Right cardiac atrium (tissue), 5 donors: ENCODE measurements around the gene RAB39B. TPM values are rescaled to one million over a fixed set of nuclear protein-coding genes. Genes with fewer than 3 reads are reported as not detected.

Experiments
- ATAC-seq, 2 donors: fragments of 200-7000 bp; cut with Tn5 transposase; one replicate each; pipeline versions ENCODE4 v1.8.0 to v1.9.1; 2020; ENCODE audit warnings: moderate library complexity in 2 of 2, mild to moderate bottlenecking in 1 of 2
- DNase-seq, 3 donors: peaks; one replicate each; pipeline ENCODE4 v3.0.0-alpha.2; 2020
- H3K27ac ChIP-seq: one replicate; pipeline ENCODE4 v1.5.1; 2013; ENCODE audit warnings: mild to moderate bottlenecking, low read length, control low read depth, moderate library complexity
- H3K27me3 ChIP-seq: one replicate; pipeline ENCODE4 v1.6.1; 2013; ENCODE audit not compliant: control insufficient read depth, insufficient read depth
- H3K4me1 ChIP-seq: one replicate; pipeline ENCODE4 v1.6.1; 2013; ENCODE audit warnings: low read length; ENCODE audit not compliant: control insufficient read depth, insufficient read depth
- H3K4me3 ChIP-seq: one replicate; pipeline ENCODE4 v1.5.1; 2013; ENCODE audit warnings: low read length, control low read depth
- H3K9me3 ChIP-seq: one replicate; pipeline ENCODE4 v1.6.1; 2013; ENCODE audit warnings: low read length; ENCODE audit not compliant: control insufficient read depth
- WGBS: extraction: QIAGEN DNeasy Blood & Tissue Kit; methylation state at CpG from one replicate; pipeline ENCODE4 v1.1.7; 2013; 5-methylcytosine and 5-hydroxymethylcytosine counted together
- intact Hi-C, 4 donors: fragments of 100-400 bp; cut with DNase I; formaldehyde crosslinking; loops; one replicate each; pipeline versions ENCODE4 v1.11.0 to v1.14.0; 2022 to 2023
- polyA plus RNA-seq: library from polyadenylated mRNA; stranded (reverse); fragments of 200-250 nt; gene quantifications from one replicate; pipeline ENCODE4 v1.2.3, GENCODE V29; 2013
- total RNA-seq, 4 donors: library from RNA; stranded (reverse); fragmentation: NEBNext Ultra II Directional; extraction: Animal tissue kit (Norgen Biotek cat#: 25700); gene quantifications; one replicate each; pipeline ENCODE4 v1.2.1, GENCODE V29; 2021
- donor health status: healthy with polysubstance abuse.
- donor health status: DM: no; HTN: yes; CAD: no.
- donor health status: DM: no; HTN: no; CAD: no.
- donor health status: DM: no; HTN: yes; CAD: no; lungs with severe emphysema.
- donor health status: DM: yes; HTN: yes; CAD: no.

RAB39B gene
- total and polyA plus RNA-seq, 5 donors = 0.31 to 2.2 (median 0.63) TPM

GRCh38 chrX:155215443-155216178, 48.7 kb downstream of the RAB39B start:
- H3K9me3 ChIP-seq = no peaks in the 10 kb centered on the region
- 38% methylated on average over 15 of the region's 15 CpGs for WGBS
- ATAC-seq = peak; percentile 38 to 54
- no peaks in the 10 kb centered on the region for H3K4me1 ChIP-seq
- no peaks in the 10 kb centered on the region for H3K27me3 ChIP-seq
- DNase-seq = no peak
- intact Hi-C loops = no loop called here
- peak overlapping the region; percentile 98 for H3K27ac ChIP-seq
- peak overlapping the region; percentile 73 for H3K4me3 ChIP-seq

DNA sequence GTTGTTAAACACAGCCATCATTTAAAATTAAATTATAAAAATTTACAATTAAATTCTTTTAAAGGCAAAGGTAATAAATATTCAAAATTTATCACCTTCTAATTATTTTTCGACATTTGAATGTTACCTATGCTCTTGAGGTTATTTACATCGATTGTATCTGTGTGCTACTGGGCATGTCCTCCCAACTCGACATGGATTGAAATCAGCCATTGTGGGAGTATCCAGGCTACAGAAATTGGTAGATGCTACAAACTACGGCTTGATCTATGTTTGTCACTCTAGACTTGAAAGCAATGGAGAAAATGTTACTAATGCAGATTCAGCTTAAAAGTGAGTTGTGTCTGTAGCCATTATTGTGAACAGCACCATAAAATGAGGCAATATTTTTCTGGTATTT, 50.6 kb downstream of the RAB39B start:
- H3K27me3 ChIP-seq = no peaks in the 10 kb centered on the region
- DNase-seq = no peak
- no peak for ATAC-seq
- intact Hi-C loops = no loop called here
- no peak overlapping the region for H3K4me3 ChIP-seq
- H3K9me3 ChIP-seq = no peaks in the 10 kb centered on the region
- no peaks in the 10 kb centered on the region for H3K4me1 ChIP-seq
- H3K27ac ChIP-seq = no peak overlapping the region
- 83% methylated on average over 4 of the region's 4 CpGs for WGBS

DNA sequence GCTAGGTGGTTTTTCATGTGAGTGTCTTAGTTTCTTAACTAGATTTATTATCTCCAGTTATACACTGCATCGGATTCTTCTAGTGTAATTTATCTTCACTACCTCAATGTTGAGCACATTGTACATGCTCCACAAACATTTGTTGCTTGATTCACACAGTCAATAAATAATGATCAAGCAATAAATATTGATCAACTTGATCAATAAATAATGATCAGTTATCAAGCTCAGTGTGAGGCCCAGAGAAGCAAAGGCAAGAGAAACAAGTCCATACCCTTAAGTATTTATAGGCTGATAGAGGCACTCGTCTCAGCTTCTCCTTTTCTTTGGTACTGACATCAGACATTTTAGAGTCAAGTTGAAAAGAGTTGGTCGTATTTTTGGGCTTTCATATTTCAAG, 53.1 kb downstream of the RAB39B start:
- intact Hi-C loops = no loop called here
- H3K27me3 ChIP-seq = no peaks in the 10 kb centered on the region
- DNase-seq (no peak), ATAC-seq (no peak)
- no peaks in the 10 kb centered on the region for H3K9me3 ChIP-seq
- H3K27ac ChIP-seq = no peak overlapping the region
- 90% methylated on average over 3 of the region's 3 CpGs for WGBS
- no peak overlapping the region for H3K4me3 ChIP-seq
- H3K4me1 ChIP-seq = no peaks in the 10 kb centered on the region

Other genes starting within 250 kb of the RAB39B start
- 10 to 100 TPM; 34.7 to 98.8 (median 56.3) TPM for gene F8, start 241.8 kb downstream of the RAB39B start, total RNA-seq
- gene F8, start 241.8 kb downstream of the RAB39B start, polyA plus RNA-seq = 72.9 TPM
- 100 to 1,000 TPM; 262 to 345 (median 281) TPM for gene FUNDC2, start 237.6 kb downstream of the RAB39B start, total RNA-seq
- gene FUNDC2, start 237.6 kb downstream of the RAB39B start, polyA plus RNA-seq = 384 TPM
- 10 to 100 TPM; 18.8 to 24.0 (median 21.0) TPM for gene CMC4, start 193.4 kb downstream of the RAB39B start, total RNA-seq
- gene CMC4, start 193.4 kb downstream of the RAB39B start, polyA plus RNA-seq = 56.3 TPM
- gene MTCP1, start 193.4 kb downstream of the RAB39B start, total RNA-seq = 10 to 100 TPM; 46.1 to 61.0 (median 57.6) TPM
- gene MTCP1, start 193.4 kb downstream of the RAB39B start, polyA plus RNA-seq = 95.3 TPM
- 10 to 100 TPM; 11.7 to 15.0 (median 13.7) TPM for gene BRCC3, start 193.0 kb downstream of the RAB39B start, total RNA-seq
- 6.3 TPM for gene BRCC3, start 193.0 kb downstream of the RAB39B start, polyA plus RNA-seq
- 10 to 100 TPM; 57.8 to 70.4 (median 65.6) TPM for gene VBP1, start 48.0 kb downstream of the RAB39B start, total RNA-seq
- 62.5 TPM for gene VBP1, start 48.0 kb downstream of the RAB39B start, polyA plus RNA-seq
- gene CLIC2, start 70.1 kb upstream of the RAB39B start, total RNA-seq = 10 to 100 TPM; 13.0 to 23.3 (median 19.6) TPM
- 7.7 TPM for gene CLIC2, start 70.1 kb upstream of the RAB39B start, polyA plus RNA-seq
- gene F8A2, start 117.6 kb upstream of the RAB39B start, total RNA-seq = not detected
- gene F8A2, start 117.6 kb upstream of the RAB39B start, polyA plus RNA-seq = not detected
- 10 to 100 TPM in 1 of 4 donors, 1 to 10 TPM in 2, under 1 TPM in 1; 0.18 to 16.5 (median 7.0) TPM for gene F8A3, start 194.1 kb upstream of the RAB39B start, total RNA-seq
- 0.09 TPM for gene F8A3, start 194.1 kb upstream of the RAB39B start, polyA plus RNA-seq